Ovary (tissue), 9 donors: ENCODE measurements around the gene CXCR5. TPM values are rescaled to one million over a fixed set of nuclear protein-coding genes. Genes with fewer than 3 reads are reported as not detected.

Experiments used
- DNase-seq, 5 donors: peaks; one replicate each; pipeline ENCODE4 v3.0.0-alpha.2; 2019 to 2020
- H3K27ac ChIP-seq, 2 donors: fragments of 200-600 bp; one replicate each; pipeline versions ENCODE4 v1.5.1 to v1.8.0; 2019 to 2022
- H3K27me3 ChIP-seq: fragments of 200-600 bp; one replicate; pipeline ENCODE4 v1.8.0; 2022
- H3K36me3 ChIP-seq: fragments of 200-600 bp; sonication (generic); one replicate; pipeline ENCODE4 v1.5.1; 2019
- H3K4me1 ChIP-seq: one replicate; pipeline ENCODE4 v1.8.1; 2013; ENCODE audit warnings: mild to moderate bottlenecking, moderate library complexity; ENCODE audit not compliant: insufficient read depth
- H3K4me3 ChIP-seq: fragments of 200-600 bp; sonication (generic); one replicate; pipeline ENCODE4 v1.5.1; 2017
- H3K9me3 ChIP-seq, 2 donors: fragments of 200-600 bp in 1 of 2; sonication (generic) in 1 of 2; one replicate each; pipeline versions ENCODE4 v1.5.1 to v1.8.1; 2013 to 2019; ENCODE audit warnings: mild to moderate bottlenecking in 1 of 2, moderate library complexity in 1 of 2
- CTCF ChIP-seq, 3 donors: fragments of 450-650 bp in 2 of 3; fragments of 200-600 bp in 1 of 3; IDR thresholded peaks; one replicate each; pipeline versions ENCODE4 v1.5.1 to v1.8.0; 2016 to 2022; ENCODE audit warnings: antibody characterized with exemption in 3 of 3, mild to moderate bottlenecking in 1 of 3
- EP300 ChIP-seq: sonication (generic); formaldehyde crosslinking; IDR thresholded peaks from one replicate; pipeline ENCODE4 v1.6.1; 2017; ENCODE audit warnings: antibody characterized with exemption
- POLR2A ChIP-seq: fragments of 450-650 bp; IDR thresholded peaks from one replicate; pipeline ENCODE4 v1.6.1; 2017; ENCODE audit warnings: antibody characterized with exemption, mild to moderate bottlenecking, moderate library complexity
- WGBS, 3 donors: extraction: QIAGEN DNeasy Blood & Tissue Kit in 1 of 3; methylation state at CpG; one replicate each; pipeline versions ENCODE4 v1.1.5 to v1.1.7; 2013 to 2017; 5-methylcytosine and 5-hydroxymethylcytosine counted together
- intact Hi-C, 4 donors: fragments of 100-400 bp; cut with DNase I; formaldehyde crosslinking; loops; one replicate each; pipeline versions ENCODE4 v1.11.0 to v1.15.1; 2022 to 2023
- polyA plus RNA-seq, 2 donors: library from polyadenylated mRNA; stranded (reverse); fragments of 200-250 nt in 1 of 2; fragments of 350-450 nt in 1 of 2; fragmentation: Illumina TruSeq in 1 of 2; extraction: RNeasy Lipid Tissue Mini Kit (QIAGEN cat#74804) in 1 of 2; gene quantifications; one replicate each; pipeline ENCODE4 v1.2.3, GENCODE V29; 2013 to 2014
- total RNA-seq, 7 donors: library from RNA; depleted of rRNA in 2 of 7; stranded (reverse); fragments of >200 nt in 2 of 7; fragmentation: NEBNext Ultra II Directional in 3 of 7; extraction: Animal tissue kit (Norgen Biotek cat#: 25700) in 3 of 7; gene quantifications; one replicate each; pipeline versions ENCODE4 v1.1.0 to v1.2.4, GENCODE V29; 2016 to 2023
- donor health status: DM: no; HTN: no; CAD: no; lungs with moderate emphysema.
- donor health status: DM: no; HTN: no; CAD: no.
- donor health status: Bipolar disorder and iron deficiency.
- donor health status: DM: yes; HTN: yes; CAD: no.
- donor health status: DM: no; HTN: no; CAD: no.
- donor health status: DM: yes; HTN: yes; CAD: no.

Gene CXCR5
- total and polyA plus RNA-seq, 9 donors = 0.05 to 0.17 TPM; not detected in 7

- Histone ChIP-seq H3K27me3 (no peaks in the 10 kb centered on the region), H3K9me3 (no peaks in the 10 kb centered on the region), H3K4me3 (peak overlapping the region; percentile 49), H3K4me1 (peaks cover 46% of the 10 kb centered on the region), H3K36me3 (no peaks in the 10 kb centered on the region), H3K27ac (peak overlapping the region; percentile 89 to 94)
- peak in 3 of 5 donors; percentile 51 to 67 (median 65) for DNase-seq
- WGBS, 3 donors = 9 to 18% (median 17%) methylated on average over 19 to 21 of the region's 21 CpGs
- TF ChIP-seq POLR2A = no peak
- no peak for TF ChIP-seq EP300
- TF ChIP-seq CTCF (IDR thresholded peaks at IDR 0.05) = no peak
- intact Hi-C loops = no loop called here
These were observed 27.6 kb downstream of the CXCR5 start for GRCh38 chr11:118911113-118911879.

- no peaks in the 10 kb centered on the region for H3K27me3 ChIP-seq
- no peaks in the 10 kb centered on the region for H3K36me3 ChIP-seq
- H3K27ac ChIP-seq = peak overlapping the region; percentile 89 to 94
- H3K4me1 ChIP-seq = peaks cover 52% of the 10 kb centered on the region
- peak; percentile 88 to 95 (median 90) for DNase-seq
- H3K9me3 ChIP-seq = no peaks in the 10 kb centered on the region
- peak overlapping the region; percentile 49 for H3K4me3 ChIP-seq
- TF ChIP-seq CTCF (IDR thresholded peaks at IDR 0.05) = no peak
- no peak for TF ChIP-seq EP300
- TF ChIP-seq POLR2A = peak; percentile 48
- WGBS, 3 donors = 15 to 21% (median 17%) methylated on average over 23 of the region's 23 CpGs
- intact Hi-C loops = no loop called here
These were observed 28.4 kb downstream of the CXCR5 start for GRCh38 chr11:118911880-118912741.

GRCh38 chr11:118912742-118913410 lies 29.2 kb downstream of the CXCR5 start:
- WGBS, 3 donors = 40 to 55% (median 45%) methylated on average over 12 of the region's 12 CpGs
- no peaks in the 10 kb centered on the region for H3K27me3 ChIP-seq
- no peaks in the 10 kb centered on the region for H3K36me3 ChIP-seq
- intact Hi-C loops = no loop called here
- no peak overlapping the region for H3K4me3 ChIP-seq
- TF ChIP-seq EP300 (no peak), CTCF (IDR thresholded peaks at IDR 0.05) (no peak), POLR2A (no peak)
- no peaks in the 10 kb centered on the region for H3K9me3 ChIP-seq
- DNase-seq = peak in 3 of 5 donors; percentile 38 to 56 (median 44)
- H3K27ac ChIP-seq = peak overlapping the region; percentile 89 to 94
- peaks cover 56% of the 10 kb centered on the region for H3K4me1 ChIP-seq
